HG03159 (cell line): ENCODE results near the gene PSMD2.
"Not testable (repeated sequence)": the region's sequence is repeated elsewhere in the genome, so short reads cannot be mapped to it uniquely, and the experiment has no call there.

Experiments
- ATAC-seq: cut with Tn5 transposase; IDR thresholded peaks from one replicate; pipeline ENCODE4 v1.9.1; 2021; ENCODE audit warnings: mild to moderate bottlenecking, moderate library complexity; ENCODE audit not compliant: unreplicated experiment

PSMD2 gene

GRCh38 chr3:184298759-184299487 lies at the start of gene PSMD2:
PSMD2 (plus strand) TSS chr3:184299241; CDS start chr3:184299267, 26 bp downstream.
- ATAC-seq, result peak; percentile 89

- ATAC-seq, result peak; percentile 90
Observed at GRCh38 chr3:184249412-184250166, 49.5 kb upstream of the PSMD2 start, which contains the start of gene EEF1AKMT4. EEF1AKMT4 (plus strand) TSS chr3:184249672; CDS start chr3:184249695, 23 bp downstream.

- ATAC-seq, result peak; percentile 63
Observed at GRCh38 chr3:184250167-184250828, 48.7 kb upstream of the PSMD2 start.

GRCh38 chr3:184255291-184256039 lies 43.6 kb upstream of the PSMD2 start:
- no peak for ATAC-seq

- ATAC-seq, result no peak
Observed at GRCh38 chr3:184257083-184257915, 41.7 kb upstream of the PSMD2 start.

- ATAC-seq, result no peak
Observed at GRCh38 chr3:184258926-184259325, 40.1 kb upstream of the PSMD2 start.

GRCh38 chr3:184259396-184259877 lies 39.6 kb upstream of the PSMD2 start:
- no peak for ATAC-seq

- no peak for ATAC-seq
Observed at GRCh38 chr3:184259878-184260723, 38.9 kb upstream of the PSMD2 start.

GRCh38 chr3:184260724-184261269 lies 38.2 kb upstream of the PSMD2 start:
- no peak for ATAC-seq

- no peak for ATAC-seq
Observed at GRCh38 chr3:184261270-184261853, 37.7 kb upstream of the PSMD2 start, which contains the start of gene CAMK2N2. CAMK2N2 (minus strand) TSS chr3:184261553; CDS start chr3:184261285, 268 bp downstream.

- ATAC-seq, result no peak
Observed at GRCh38 chr3:184261854-184262763, 36.9 kb upstream of the PSMD2 start.

GRCh38 chr3:184262764-184263179 lies 36.3 kb upstream of the PSMD2 start:
- no peak for ATAC-seq

GRCh38 chr3:184267249-184267648 lies 31.8 kb upstream of the PSMD2 start:
- ATAC-seq, result not testable (repeated sequence)

GRCh38 chr3:184272269-184272668 lies 26.8 kb upstream of the PSMD2 start:
- ATAC-seq, result no peak

GRCh38 chr3:184275381-184275701 lies 23.7 kb upstream of the PSMD2 start:
- no peak for ATAC-seq

GRCh38 chr3:184275961-184276910 lies 22.8 kb upstream of the PSMD2 start, which contains the start of gene ECE2:
ECE2 (plus strand) TSS chr3:184276022; CDS start chr3:184276154, 132 bp downstream.
- ATAC-seq, result no peak
